Immature natural killer cell (primary cell): ENCODE data around the gene CMTM4. TPM values are rescaled to one million over a fixed set of nuclear protein-coding genes. Genes with fewer than 3 reads are reported as not detected.
"Not testable (repeated sequence)": the region's sequence is repeated elsewhere in the genome, so short reads cannot be mapped to it uniquely, and the experiment has no call there.

ENCODE experiments used
- DNase-seq, 3 donors: peaks; one replicate each; pipeline ENCODE4 v3.0.0; 2022; ENCODE audit warnings: mixed read lengths in 1 of 3
- H3K27ac Mint-ChIP-seq, 6 donors: one replicate each; pipeline ENCODE4 v1.8.0; 2020; ENCODE audit warnings: mixed read lengths in 6 of 6, mild to moderate bottlenecking in 5 of 6, inconsistent platforms in 4 of 6, moderate library complexity in 3 of 6
- H3K27me3 Mint-ChIP-seq, 3 donors: one replicate each; pipeline ENCODE4 v1.8.0; 2020 to 2021; ENCODE audit warnings: low read depth in 3 of 3, mild to moderate bottlenecking in 3 of 3, mixed read lengths in 3 of 3, moderate library complexity in 3 of 3, inconsistent platforms in 1 of 3
- H3K36me3 Mint-ChIP-seq, 3 donors: one replicate each; pipeline ENCODE4 v1.8.0; 2020; ENCODE audit warnings: mixed read lengths in 3 of 3, inconsistent platforms in 2 of 3, mild to moderate bottlenecking in 2 of 3
- H3K4me1 Mint-ChIP-seq, 2 donors: one replicate each; pipeline ENCODE4 v1.8.0; 2020; ENCODE audit warnings: inconsistent platforms in 2 of 2, mild to moderate bottlenecking in 2 of 2, mixed read lengths in 2 of 2, moderate library complexity in 1 of 2
- H3K4me3 Mint-ChIP-seq, 5 donors: one replicate each; pipeline ENCODE4 v1.8.0; 2020; ENCODE audit warnings: mild to moderate bottlenecking in 5 of 5, mixed read lengths in 5 of 5, inconsistent platforms in 3 of 5, moderate library complexity in 3 of 5
- H3K9me3 Mint-ChIP-seq, 6 donors: one replicate each; pipeline ENCODE4 v1.8.0; 2020; ENCODE audit warnings: mild to moderate bottlenecking in 6 of 6, mixed read lengths in 6 of 6, inconsistent platforms in 4 of 6, moderate library complexity in 3 of 6
- polyA plus RNA-seq, 3 donors: library from polyadenylated mRNA; unstranded; fragments of 300-500 nt; fragmentation: Illumina TruSeq; gene quantifications; one replicate each; pipeline ENCODE4 v1.2.3, GENCODE V29; 2021

CMTM4 gene
- polyA plus RNA-seq, 3 donors from 2014 or later, result 0.19 TPM; not detected in 2

GRCh38 chr16:66636199-66636598, 60.3 kb downstream of the CMTM4 start:
- H3K9me3 Mint-ChIP-seq, result no peaks in the 10 kb centered on the region
- H3K27ac Mint-ChIP-seq, result no peak overlapping the region
- no peak for DNase-seq
- no peaks in the 10 kb centered on the region for H3K4me1 Mint-ChIP-seq
- no peak overlapping the region for H3K4me3 Mint-ChIP-seq
- peaks cover 0 to 9% (median 5%) of the 10 kb centered on the region in 3 donors for H3K27me3 Mint-ChIP-seq
- no peaks in the 10 kb centered on the region for H3K36me3 Mint-ChIP-seq

- H3K4me3 Mint-ChIP-seq, result no peak overlapping the region
- H3K27ac Mint-ChIP-seq, result no peak overlapping the region
- H3K9me3 Mint-ChIP-seq, result no peaks in the 10 kb centered on the region
- no peaks in the 10 kb centered on the region for H3K4me1 Mint-ChIP-seq
- DNase-seq, result no peak
- no peaks in the 10 kb centered on the region for H3K36me3 Mint-ChIP-seq
- peaks cover 0 to 8% (median 5%) of the 10 kb centered on the region in 3 donors for H3K27me3 Mint-ChIP-seq
These were observed 61.1 kb downstream of the CMTM4 start for GRCh38 chr16:66635406-66635805.

GRCh38 chr16:66634527-66635196, 61.9 kb downstream of the CMTM4 start:
- H3K27me3 Mint-ChIP-seq, result peaks cover 0 to 7% (median 4%) of the 10 kb centered on the region in 3 donors
- H3K27ac Mint-ChIP-seq, result no peak overlapping the region
- no peak overlapping the region for H3K4me3 Mint-ChIP-seq

GRCh38 chr16:66631558-66631957, 65.0 kb downstream of the CMTM4 start:
- DNase-seq, H3K4me3 Mint-ChIP-seq, H3K9me3 Mint-ChIP-seq, H3K27me3 Mint-ChIP-seq, H3K4me1 Mint-ChIP-seq, H3K27ac Mint-ChIP-seq, H3K36me3 Mint-ChIP-seq: not testable (repeated sequence)

More at GRCh38 chr16:66634527-66635196, 61.9 kb downstream of the CMTM4 start:
- H3K4me1 Mint-ChIP-seq, result no peaks in the 10 kb centered on the region
- no peaks in the 10 kb centered on the region for H3K36me3 Mint-ChIP-seq
- no peaks in the 10 kb centered on the region for H3K9me3 Mint-ChIP-seq
- DNase-seq, result no peak

GRCh38 chr16:66630561-66631260, 65.8 kb downstream of the CMTM4 start:
- H3K36me3 Mint-ChIP-seq, H3K4me1 Mint-ChIP-seq, H3K27ac Mint-ChIP-seq, H3K9me3 Mint-ChIP-seq, H3K27me3 Mint-ChIP-seq, DNase-seq, H3K4me3 Mint-ChIP-seq: not testable (repeated sequence)

- H3K4me1 Mint-ChIP-seq, result no peaks in the 10 kb centered on the region
- H3K27me3 Mint-ChIP-seq, result no peaks in the 10 kb centered on the region
- no peak overlapping the region for H3K27ac Mint-ChIP-seq
These were observed 66.7 kb downstream of the CMTM4 start for GRCh38 chr16:66629856-66630255.

GRCh38 chr16:66627611-66628378, 68.7 kb downstream of the CMTM4 start:
- not testable (repeated sequence) for H3K4me3 Mint-ChIP-seq, H3K4me1 Mint-ChIP-seq, H3K27me3 Mint-ChIP-seq, H3K27ac Mint-ChIP-seq, H3K9me3 Mint-ChIP-seq, H3K36me3 Mint-ChIP-seq, DNase-seq

More at GRCh38 chr16:66629856-66630255, 66.7 kb downstream of the CMTM4 start:
- H3K4me3 Mint-ChIP-seq, result no peak overlapping the region
- no peak for DNase-seq
- H3K36me3 Mint-ChIP-seq, result no peaks in the 10 kb centered on the region
- no peaks in the 10 kb centered on the region for H3K9me3 Mint-ChIP-seq

- no peak for DNase-seq
- Mint-ChIP-seq H3K36me3 (no peaks in the 10 kb centered on the region), H3K4me3 (no peak overlapping the region), H3K4me1 (no peaks in the 10 kb centered on the region), H3K27me3 (peaks cover 0 to 2% (median 0%) of the 10 kb centered on the region in 3 donors), H3K9me3 (no peaks in the 10 kb centered on the region), H3K27ac (peak overlapping the region in 1 of 6 donors; percentile 2)
These were observed 72.8 kb downstream of the CMTM4 start for GRCh38 chr16:66623755-66624154.

- Mint-ChIP-seq H3K27me3 (peaks cover 0 to 2% (median 0%) of the 10 kb centered on the region in 3 donors), H3K36me3 (no peaks in the 10 kb centered on the region), H3K4me1 (no peaks in the 10 kb centered on the region), H3K27ac (no peak overlapping the region), H3K9me3 (no peaks in the 10 kb centered on the region), H3K4me3 (no peak overlapping the region)
- no peak for DNase-seq
These were observed 73.7 kb downstream of the CMTM4 start for GRCh38 chr16:66622863-66623262.

- Mint-ChIP-seq H3K27ac (no peak overlapping the region), H3K9me3 (no peaks in the 10 kb centered on the region), H3K27me3 (peaks cover 0 to 2% (median 0%) of the 10 kb centered on the region in 3 donors), H3K4me1 (no peaks in the 10 kb centered on the region), H3K36me3 (no peaks in the 10 kb centered on the region), H3K4me3 (no peak overlapping the region)
- no peak for DNase-seq
These were observed 74.6 kb downstream of the CMTM4 start for GRCh38 chr16:66621973-66622372.

- Mint-ChIP-seq H3K27ac (no peak overlapping the region), H3K36me3 (no peaks in the 10 kb centered on the region), H3K9me3 (no peaks in the 10 kb centered on the region), H3K4me1 (no peaks in the 10 kb centered on the region), H3K27me3 (peaks cover 0 to 2% (median 0%) of the 10 kb centered on the region in 3 donors), H3K4me3 (no peak overlapping the region)
- DNase-seq, result no peak
These were observed 76.1 kb downstream of the CMTM4 start for GRCh38 chr16:66620429-66620795.

- Mint-ChIP-seq H3K4me3 (no peak overlapping the region), H3K36me3 (no peaks in the 10 kb centered on the region), H3K4me1 (no peaks in the 10 kb centered on the region), H3K27ac (no peak overlapping the region), H3K27me3 (peaks cover 0 to 2% (median 0%) of the 10 kb centered on the region in 3 donors), H3K9me3 (no peaks in the 10 kb centered on the region)
- DNase-seq, result no peak
These were observed 76.8 kb downstream of the CMTM4 start for GRCh38 chr16:66619534-66620428.

GRCh38 chr16:66618588-66619375, 77.8 kb downstream of the CMTM4 start:
- Mint-ChIP-seq H3K27me3 (peaks cover 0 to 2% (median 0%) of the 10 kb centered on the region in 3 donors), H3K36me3 (no peaks in the 10 kb centered on the region), H3K27ac (no peak overlapping the region), H3K4me1 (no peaks in the 10 kb centered on the region), H3K4me3 (no peak overlapping the region), H3K9me3 (no peaks in the 10 kb centered on the region)
- DNase-seq, result no peak
